T follicular helper cell (primary cell): ENCODE measurements around the gene PLEKHA7.

Experiments used
- DNase-seq: peaks from one replicate; pipeline ENCODE4 v3.0.0-alpha.2; 2020; ENCODE audit warnings: low read depth

PLEKHA7 gene

DNA sequence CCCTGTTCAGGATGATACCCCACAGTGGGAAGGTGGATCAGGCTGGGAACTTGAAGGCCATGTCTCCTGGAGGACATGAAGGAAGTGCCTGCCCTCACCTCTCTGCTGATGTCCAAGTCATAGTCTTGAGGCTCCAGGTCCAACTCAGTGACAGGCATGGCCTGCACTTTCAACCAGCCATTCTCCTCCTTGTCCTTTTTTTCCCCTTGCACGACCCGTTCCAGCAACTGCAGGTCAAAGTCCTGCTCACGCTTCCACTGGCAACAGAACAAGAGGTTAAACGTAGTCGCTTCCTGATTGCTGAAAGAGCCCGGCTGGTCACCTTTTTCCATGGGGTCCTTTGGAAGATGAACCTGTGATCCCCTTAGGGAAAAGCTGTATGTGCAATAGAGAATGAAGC, 228.1 kb downstream of the PLEKHA7 start:
- no peak for DNase-seq

- DNase-seq = peak; percentile 25
These were observed 228.6 kb downstream of the PLEKHA7 start for GRCh38 chr11:16785520-16786128.

DNA sequence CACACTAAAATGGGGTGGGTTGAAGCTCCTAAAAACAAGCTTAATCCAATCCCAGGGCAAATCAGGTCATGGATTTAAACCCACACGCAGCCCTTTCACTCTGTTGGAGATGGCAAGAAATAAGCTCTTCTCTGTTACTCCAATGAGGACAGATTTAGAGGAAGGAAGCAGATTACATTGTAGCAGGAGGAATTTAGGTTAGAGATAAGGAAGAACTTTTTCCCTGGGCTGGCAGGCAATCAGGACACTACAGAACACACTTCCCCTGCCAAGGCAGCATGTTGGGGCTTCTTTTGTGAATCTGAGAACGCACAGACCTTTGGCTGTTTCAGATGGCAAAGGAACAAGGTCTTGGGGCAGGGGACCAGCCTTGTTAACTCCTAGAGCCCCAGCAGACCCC, 229.5 kb downstream of the PLEKHA7 start:
- no peak for DNase-seq

- DNase-seq = no peak
These were observed 230.1 kb downstream of the PLEKHA7 start for GRCh38 chr11:16784097-16784496.

DNA sequence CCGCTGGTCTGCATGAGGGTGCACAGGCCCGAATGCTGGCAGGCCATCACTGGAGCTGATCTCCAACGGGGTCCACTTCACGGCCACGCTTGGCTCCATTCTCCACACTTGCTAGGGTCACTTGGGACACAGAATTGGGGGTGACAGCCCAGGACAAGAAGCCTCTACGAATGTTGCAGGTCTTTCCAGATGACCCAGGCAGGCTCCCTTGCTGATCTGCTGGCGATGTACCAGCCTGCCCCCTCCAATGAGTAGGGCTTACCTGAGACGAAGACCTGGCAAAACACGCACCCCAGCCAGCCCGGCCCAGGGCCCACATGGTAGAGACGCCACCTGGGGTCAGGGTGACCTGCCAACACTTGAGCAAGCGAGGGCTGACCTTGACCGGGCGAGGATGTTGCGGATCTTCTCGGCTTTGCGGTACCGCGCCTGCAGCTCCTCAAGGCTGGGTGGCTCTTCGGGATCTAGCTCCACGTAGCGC, 230.9 kb downstream of the PLEKHA7 start:
- DNase-seq = no peak

DNA sequence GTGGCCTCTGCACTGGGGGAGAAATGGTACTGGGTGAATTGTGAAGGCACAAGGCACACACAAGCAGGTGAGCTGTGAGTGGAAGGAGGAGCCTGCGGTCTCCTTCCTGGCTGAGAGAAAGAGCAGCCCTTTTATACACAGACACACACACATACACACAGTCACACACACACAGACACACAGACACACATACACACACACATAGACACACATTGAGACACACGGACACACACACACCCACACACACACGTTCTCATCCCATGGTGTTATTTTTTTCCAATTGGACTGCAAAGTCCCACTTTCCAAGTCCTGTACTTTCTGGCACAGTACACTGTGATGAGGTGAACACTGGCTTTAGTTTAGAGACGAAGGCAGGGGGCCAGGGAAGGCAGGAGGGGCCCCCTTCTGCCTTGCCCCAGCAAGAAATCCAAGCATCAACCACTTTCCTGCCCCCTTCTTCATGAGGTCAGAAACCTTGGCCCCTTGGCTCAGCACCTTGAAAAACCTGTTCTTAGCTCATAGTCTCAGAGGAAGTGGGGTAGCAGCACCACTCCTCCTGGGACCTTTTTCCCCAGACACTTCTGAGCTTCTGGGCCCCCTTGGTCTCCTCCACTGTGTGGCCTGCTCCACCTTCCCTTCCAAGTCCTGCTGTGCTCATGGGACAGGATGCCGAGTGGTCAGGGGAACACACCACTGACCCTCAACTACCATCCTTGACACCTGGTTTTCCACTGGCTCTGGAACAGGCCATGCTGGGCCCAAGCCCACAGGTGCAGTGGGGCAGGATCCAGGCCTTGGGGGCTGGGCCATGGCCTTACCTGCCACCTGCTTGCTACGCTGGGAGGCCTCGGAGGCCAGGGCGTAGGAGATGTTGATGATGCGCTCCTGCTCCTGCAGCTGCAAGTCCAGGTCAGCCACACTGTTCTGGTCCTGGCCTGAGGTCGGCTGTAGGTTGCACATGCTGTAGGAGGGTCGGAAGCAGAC, 232.0 kb downstream of the PLEKHA7 start:
- DNase-seq = no peak

DNA sequence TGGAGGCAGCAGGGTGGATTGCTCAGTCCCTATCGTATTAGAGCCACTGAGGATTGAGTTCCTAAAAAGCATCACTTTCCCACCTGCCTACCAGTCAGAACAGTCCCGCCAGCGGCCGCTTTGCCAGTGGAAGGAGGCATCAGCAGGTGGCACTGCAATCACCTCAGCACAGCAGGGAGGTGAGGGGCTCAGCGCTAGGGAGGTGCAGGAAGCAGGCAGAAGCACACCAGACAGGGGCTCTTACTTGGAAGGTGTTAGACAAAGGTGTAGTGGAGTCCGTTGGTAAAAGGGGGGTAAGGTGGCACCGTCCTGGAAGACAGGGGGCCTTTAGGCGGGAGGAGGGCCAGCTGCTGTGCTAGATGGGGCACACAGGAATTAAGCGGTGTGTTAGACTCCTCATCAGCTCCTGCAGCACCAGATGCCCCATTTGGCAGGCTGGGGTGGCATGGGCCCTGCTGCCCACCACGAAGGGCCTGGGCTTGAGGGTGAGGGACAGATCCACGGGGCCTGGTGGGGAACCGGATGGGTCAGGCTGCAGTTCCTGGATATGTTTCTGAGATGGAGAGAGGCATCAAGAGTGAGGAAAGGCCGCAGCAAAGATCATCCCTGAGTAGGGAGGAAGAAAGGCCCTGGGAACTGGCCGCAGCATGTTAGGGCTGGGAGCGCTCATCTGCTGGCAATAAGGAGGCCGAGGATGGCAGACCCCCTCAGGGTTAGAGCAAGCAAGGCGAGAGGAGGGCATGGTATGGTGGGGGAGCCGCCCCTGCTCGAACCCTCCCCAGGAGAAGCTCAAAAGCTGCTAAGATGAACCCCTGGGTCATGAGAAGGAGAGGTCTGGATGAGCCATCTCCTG, 233.3 kb downstream of the PLEKHA7 start:
- DNase-seq = no peak

DNA sequence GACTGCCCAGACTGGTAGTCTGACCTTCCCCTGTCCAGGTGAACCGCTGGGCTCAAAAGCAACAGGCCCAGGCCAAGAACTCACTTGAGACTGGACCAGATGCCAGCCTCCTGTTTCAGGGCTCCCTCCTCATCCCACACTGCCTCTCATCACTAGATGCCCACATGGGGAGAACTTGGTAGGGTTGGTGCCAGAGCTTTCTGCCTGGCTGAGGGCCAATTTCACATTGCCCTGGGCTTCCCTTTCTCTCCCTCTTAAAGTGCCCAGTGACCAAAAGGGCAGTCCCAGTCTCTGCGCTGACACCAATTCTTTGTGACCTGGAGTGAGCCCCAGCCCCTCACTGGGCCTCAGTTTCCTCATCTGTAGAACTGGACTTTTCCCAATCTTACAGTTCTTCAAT, 234.1 kb downstream of the PLEKHA7 start:
- no peak for DNase-seq

GRCh38 chr11:16779436-16779835, 234.8 kb downstream of the PLEKHA7 start:
- DNase-seq = no peak

DNA sequence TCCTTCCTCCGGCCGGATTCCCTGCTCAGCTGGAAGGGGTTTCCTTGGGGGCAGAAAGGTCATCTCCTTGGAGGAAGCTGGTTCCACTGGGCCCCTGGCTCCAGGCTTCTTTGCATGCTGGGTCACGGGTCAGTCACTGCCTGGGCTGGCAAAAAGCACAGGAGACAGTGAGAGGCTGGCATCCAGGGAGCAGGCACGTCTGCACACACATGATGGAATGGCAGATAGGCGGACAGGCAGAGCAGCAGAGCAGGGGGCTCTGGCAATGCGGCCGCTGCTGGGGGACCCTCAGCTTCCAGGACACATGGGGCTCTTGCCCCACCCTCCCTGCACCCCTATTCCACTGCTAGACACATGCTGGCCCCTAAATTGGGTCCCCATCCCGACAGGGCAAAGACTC, 235.3 kb downstream of the PLEKHA7 start:
- DNase-seq = no peak

DNA sequence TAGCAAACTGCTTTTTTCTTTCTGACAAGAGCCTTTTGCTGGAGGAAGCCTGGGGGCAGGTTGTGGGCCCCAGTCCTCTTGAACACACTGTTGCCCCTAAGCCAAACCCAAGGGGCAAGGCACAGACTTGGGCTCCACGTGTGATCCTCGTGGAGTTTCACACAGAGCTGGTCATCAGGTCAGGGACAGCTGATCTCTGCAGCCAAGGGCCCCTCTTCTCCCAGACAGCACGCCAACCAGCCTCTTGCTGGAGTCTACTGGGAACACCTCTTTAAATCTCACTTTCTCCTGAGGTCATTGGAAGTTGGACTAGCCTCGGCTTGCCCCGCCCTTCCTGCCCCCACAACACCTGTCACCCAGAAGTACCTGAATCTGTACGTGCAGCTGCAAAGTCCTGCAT, 235.9 kb downstream of the PLEKHA7 start:
- DNase-seq = no peak

DNA sequence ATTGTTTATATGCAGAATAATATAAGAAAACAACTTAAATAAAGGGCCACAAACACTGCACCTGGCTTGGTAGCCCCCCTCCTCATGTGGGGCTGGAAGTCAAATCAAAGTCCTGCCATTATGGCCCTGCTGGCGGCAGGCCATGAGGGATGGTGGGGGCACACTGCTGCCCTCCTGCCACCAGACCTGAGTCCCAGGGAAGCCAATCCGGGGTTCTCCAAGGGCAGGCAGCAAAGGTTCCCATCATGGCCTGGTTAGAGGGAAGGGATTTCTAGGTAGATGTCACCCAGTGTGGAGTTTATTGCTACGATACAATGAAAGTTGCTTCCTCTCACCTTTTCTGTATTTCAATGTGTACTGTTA, 236.6 kb downstream of the PLEKHA7 start:
- DNase-seq = no peak

GRCh38 chr11:16776711-16777612, 237.3 kb downstream of the PLEKHA7 start:
- no peak for DNase-seq

- DNase-seq = no peak
These were observed 238.5 kb downstream of the PLEKHA7 start for GRCh38 chr11:16775614-16776283.

- no peak for DNase-seq
These were observed 239.1 kb downstream of the PLEKHA7 start for GRCh38 chr11:16774936-16775613.

DNA sequence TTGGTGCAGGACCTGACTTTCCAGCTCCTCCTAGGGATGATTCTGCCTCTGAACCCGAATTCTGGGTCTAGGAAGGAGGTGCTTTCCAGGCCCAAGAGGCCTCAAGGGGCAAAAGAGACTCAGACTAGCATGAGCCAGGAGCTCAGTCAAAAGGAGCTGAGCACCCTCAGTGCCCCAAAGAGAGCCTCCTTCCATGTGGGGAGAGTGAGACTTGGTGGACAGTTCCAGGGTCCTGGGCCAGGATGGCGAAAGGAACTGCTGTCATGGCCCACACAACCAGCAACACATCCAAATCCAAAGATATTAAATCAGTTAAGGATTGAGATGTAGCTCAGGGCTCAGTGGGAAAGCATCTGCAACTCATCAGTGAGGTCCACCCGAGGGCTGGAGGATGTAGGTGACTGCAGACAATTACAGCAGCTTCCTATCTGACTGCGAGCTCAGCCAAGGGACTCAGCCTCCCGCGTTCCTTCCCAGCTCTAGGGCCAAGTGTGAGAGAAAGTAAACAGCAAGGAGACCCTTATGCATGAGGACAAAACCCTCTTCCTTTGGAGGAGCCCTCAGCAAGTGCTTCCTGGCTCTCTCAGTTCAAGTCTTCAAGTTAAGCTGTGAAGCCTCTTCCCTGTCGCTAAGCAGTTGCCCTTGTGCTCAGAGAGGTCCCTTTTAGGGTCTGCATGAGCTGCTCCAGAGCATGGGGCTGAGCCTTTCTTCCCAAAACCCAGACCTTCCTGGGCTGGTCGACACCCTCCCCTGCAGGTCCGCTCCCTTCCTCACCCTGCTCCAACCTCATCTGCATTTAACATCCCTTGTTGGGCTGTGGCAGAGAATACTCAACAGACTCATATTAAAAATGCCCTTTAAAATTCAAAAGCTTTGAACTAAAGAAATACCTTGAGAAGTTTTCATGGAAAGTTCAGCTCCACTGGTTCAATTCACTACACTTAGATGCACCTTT, 240.0 kb downstream of the PLEKHA7 start:
- no peak for DNase-seq

DNA sequence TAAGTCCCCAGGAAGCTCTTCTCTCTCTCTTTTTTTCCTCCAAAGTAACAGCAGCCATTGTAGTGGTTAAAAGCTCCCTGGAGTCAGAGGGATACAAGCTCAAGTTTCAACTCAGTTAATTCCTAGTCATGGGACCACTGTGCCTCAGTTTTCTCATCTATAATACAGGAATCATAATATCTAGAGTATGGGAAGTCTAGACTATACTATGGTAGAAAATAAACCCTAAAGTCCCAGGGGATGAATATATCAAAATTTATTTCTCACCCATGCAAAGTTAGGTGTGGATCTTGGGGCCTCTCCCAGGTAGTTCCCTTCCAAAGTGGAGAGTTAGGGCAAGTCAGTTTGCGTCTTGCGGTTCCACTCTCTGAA, 242.1 kb downstream of the PLEKHA7 start:
- DNase-seq = no peak

DNA sequence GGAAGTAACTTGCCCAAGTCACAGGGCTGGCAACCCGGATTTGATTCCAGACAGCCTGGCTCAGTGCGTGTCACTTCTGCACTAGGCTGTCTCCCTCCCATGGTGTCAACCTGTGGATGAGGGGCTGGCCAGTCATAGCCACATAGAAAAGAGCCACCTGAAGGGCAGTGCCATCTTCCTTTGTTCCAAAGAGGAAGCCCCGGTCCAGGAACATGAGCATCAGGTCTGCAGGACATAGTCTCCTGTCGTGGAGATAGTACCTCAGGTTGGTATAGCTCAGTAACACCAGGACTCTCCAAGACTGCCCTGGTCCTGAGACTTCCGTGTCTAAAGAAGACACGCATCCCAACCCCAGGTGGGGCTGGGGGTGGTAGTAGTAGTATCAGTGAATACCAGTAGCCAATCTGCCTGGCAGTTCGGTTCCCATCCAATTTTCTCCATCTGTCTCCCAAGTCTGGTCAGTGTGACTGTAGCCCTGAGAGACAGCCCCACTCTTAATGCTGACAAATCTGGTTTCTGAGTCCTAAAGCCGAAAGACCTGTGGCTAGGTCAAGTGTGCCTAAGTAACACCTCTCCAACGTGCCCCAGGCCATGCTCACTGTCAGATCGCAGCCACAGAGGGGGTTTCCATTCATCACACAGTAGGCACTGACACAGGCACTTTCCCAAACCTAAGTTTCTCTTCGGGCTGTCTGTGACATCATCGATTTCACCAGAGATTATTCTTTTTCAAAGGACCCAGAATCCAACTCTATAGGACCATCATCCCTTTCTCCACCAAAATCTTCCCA, 242.7 kb downstream of the PLEKHA7 start:
- DNase-seq = no peak
